Esophagus squamous epithelium (tissue), 4 donors: Measurements from ENCODE around the gene NOM1.

Source experiments
- CTCF ChIP-seq, 6 experiments: fragments of 450-650 bp in 4 of 6; fragments of 200-600 bp in 2 of 6; sonication (generic) in 2 of 6; IDR thresholded peaks; one replicate each; pipeline ENCODE4 v1.5.1; 2016 to 2019; ENCODE audit warnings: antibody characterized with exemption in 6 of 6, mild to moderate bottlenecking in 4 of 6, moderate library complexity in 4 of 6
- POLR2A ChIP-seq, 4 donors: fragments of 450-650 bp; IDR thresholded peaks; one replicate each; pipeline ENCODE4 v1.6.1; 2017; ENCODE audit warnings: antibody characterized with exemption in 4 of 4, mild to moderate bottlenecking in 4 of 4, moderate library complexity in 3 of 4

- TF ChIP-seq CTCF (IDR thresholded peaks at IDR 0.05), result no peak
- no peak for TF ChIP-seq POLR2A (IDR thresholded peaks at IDR 0.05)
These were observed 35.8 kb downstream of the NOM1 start for GRCh38 chr7:156985101-156985992.
